BJ (cell line): Measurements from ENCODE around the gene PPP3CA. TPM values are rescaled to one million over a fixed set of nuclear protein-coding genes. Genes with fewer than 3 reads are reported as not detected.
"Not testable (repeated sequence)": the region's sequence is repeated elsewhere in the genome, so short reads cannot be mapped to it uniquely, and the experiment has no call there.

Experiments
- CTCF ChIA-PET: fragments of 350-600 bp; formaldehyde crosslinking; extraction: SDS; loops from one replicate; lab custom pipeline; 2021; ENCODE audit warnings: antibody characterized with exemption, inconsistent platforms; lab: Yijun Ruan, JAX
- POLR2A ChIA-PET: fragments of 300-600 bp; sonication (Branson Sonifier 250); formaldehyde crosslinking; extraction: SDS; loops from one replicate; lab custom pipeline; 2021; ENCODE audit warnings: antibody characterized with exemption; lab: Charles Lee
- DNase-seq: peaks from one replicate; pipeline ENCODE4 v3.0.0-alpha.2; 2011; ENCODE audit warnings: low read depth
- H3K27me3 ChIP-seq: 2 replicates; pipeline ENCODE4 v1.6.0; 2011; ENCODE audit warnings: low read length; ENCODE audit not compliant: control insufficient read depth, insufficient read depth
- H3K36me3 ChIP-seq: 2 replicates; pipeline ENCODE4 v1.5.1; 2011; ENCODE audit warnings: low read length; ENCODE audit not compliant: control insufficient read depth, insufficient read depth
- H3K4me3 ChIP-seq: 2 replicates; pipeline ENCODE4 v1.5.1; 2011; ENCODE audit warnings: low read depth, mild to moderate bottlenecking, control low read depth, low read length
- polyA plus RNA-seq: library from polyadenylated mRNA; depleted of rRNA; stranded (reverse); fragments of >200 nt; gene quantifications from 2 replicates; pipeline ENCODE4 v1.2.3, GENCODE V29; 2011
- TF ChIP-seq, protein P1 (sequence below): IDR thresholded peaks from 2 replicates; pipeline ENCODE4 v1.5.1; 2011; ENCODE audit warnings: low read depth, mild to moderate bottlenecking, control low read depth, inconsistent platforms, low read length, moderate library complexity; ENCODE audit not compliant: insufficient read depth

PPP3CA gene
- polyA plus RNA-seq, 1 experiment: 10.6 TPM

GRCh38 chr4:101240099-101240498 is 107.2 kb downstream of the PPP3CA start:
- TF ChIP-seq, protein P1, sequence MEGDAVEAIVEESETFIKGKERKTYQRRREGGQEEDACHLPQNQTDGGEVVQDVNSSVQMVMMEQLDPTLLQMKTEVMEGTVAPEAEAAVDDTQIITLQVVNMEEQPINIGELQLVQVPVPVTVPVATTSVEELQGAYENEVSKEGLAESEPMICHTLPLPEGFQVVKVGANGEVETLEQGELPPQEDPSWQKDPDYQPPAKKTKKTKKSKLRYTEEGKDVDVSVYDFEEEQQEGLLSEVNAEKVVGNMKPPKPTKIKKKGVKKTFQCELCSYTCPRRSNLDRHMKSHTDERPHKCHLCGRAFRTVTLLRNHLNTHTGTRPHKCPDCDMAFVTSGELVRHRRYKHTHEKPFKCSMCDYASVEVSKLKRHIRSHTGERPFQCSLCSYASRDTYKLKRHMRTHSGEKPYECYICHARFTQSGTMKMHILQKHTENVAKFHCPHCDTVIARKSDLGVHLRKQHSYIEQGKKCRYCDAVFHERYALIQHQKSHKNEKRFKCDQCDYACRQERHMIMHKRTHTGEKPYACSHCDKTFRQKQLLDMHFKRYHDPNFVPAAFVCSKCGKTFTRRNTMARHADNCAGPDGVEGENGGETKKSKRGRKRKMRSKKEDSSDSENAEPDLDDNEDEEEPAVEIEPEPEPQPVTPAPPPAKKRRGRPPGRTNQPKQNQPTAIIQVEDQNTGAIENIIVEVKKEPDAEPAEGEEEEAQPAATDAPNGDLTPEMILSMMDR: no peak
- no peak overlapping the region for H3K4me3 ChIP-seq
- DNase-seq: no peak
- CTCF ChIA-PET: no interaction called here
- H3K36me3 ChIP-seq: no peaks in the 10 kb centered on the region
- POLR2A ChIA-PET: no interaction called here
- no peaks in the 10 kb centered on the region for H3K27me3 ChIP-seq

- Histone ChIP-seq H3K27me3 (no peaks in the 10 kb centered on the region), H3K36me3 (no peaks in the 10 kb centered on the region), H3K4me3 (no peak overlapping the region)
- CTCF ChIA-PET: no interaction called here
- POLR2A ChIA-PET: no interaction called here
- TF ChIP-seq, protein P1: no peak
- no peak for DNase-seq
Observed at GRCh38 chr4:101239665-101240064, 107.7 kb downstream of the PPP3CA start.

DNA sequence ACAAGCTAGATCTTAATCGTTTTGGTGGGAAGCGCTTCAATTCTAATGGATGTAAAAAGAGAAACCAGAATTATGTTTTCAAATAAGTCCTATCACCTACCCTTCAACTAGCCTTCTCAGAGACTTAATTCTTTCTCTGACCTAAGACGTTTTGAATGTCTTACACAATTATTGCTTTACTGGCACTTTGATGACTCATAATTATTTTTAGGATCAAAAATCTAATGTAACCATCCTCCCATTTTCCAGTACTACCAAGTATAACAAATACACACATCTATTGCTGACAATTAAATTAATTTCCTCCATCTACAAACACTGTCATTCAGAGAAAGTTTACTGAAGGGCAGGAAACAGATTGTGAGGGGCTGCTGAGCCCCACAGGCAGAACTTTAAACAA is 108.6 kb downstream of the PPP3CA start:
- TF ChIP-seq, protein P1: no peak
- H3K27me3 ChIP-seq: no peaks in the 10 kb centered on the region
- DNase-seq: no peak
- H3K4me3 ChIP-seq: no peak overlapping the region
- ChIA-PET CTCF (no interaction called here), POLR2A (no interaction called here)
- H3K36me3 ChIP-seq: no peaks in the 10 kb centered on the region

GRCh38 chr4:101237773-101238172 is 109.6 kb downstream of the PPP3CA start:
- POLR2A ChIA-PET: no interaction called here

DNA sequence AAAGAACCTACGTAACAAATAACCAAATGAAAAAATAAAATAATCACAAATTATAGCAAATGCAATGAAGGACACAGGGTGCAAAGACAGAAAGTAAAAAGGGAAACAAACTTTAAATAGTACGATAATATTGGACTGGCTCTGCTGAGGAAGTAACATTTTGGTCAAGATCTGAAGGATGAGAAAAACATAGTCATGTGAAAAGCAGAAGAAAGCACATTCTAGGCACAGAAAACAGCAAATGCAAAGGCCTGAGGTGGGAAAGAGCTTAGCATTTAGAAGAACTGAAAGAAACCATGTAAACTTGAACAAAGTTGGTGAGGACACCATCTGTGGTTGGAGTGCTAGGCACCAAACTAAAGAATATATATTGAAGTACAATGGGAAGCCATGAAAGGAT is 111.2 kb downstream of the PPP3CA start:
- no peaks in the 10 kb centered on the region for H3K36me3 ChIP-seq
- POLR2A ChIA-PET: no interaction called here
- no peaks in the 10 kb centered on the region for H3K27me3 ChIP-seq
- CTCF ChIA-PET: no interaction called here
- no peak for DNase-seq
- TF ChIP-seq, protein P1: no peak
- H3K4me3 ChIP-seq: no peak overlapping the region

More at GRCh38 chr4:101237773-101238172, 109.6 kb downstream of the PPP3CA start:
- no peak for DNase-seq
- TF ChIP-seq, protein P1: no peak
- Histone ChIP-seq H3K4me3 (no peak overlapping the region), H3K27me3 (no peaks in the 10 kb centered on the region), H3K36me3 (no peaks in the 10 kb centered on the region)
- CTCF ChIA-PET: interaction anchor here (0.6 to 0.8 kb wide), 2 partner anchors 13 to 149 kb away, joined by 3 to 4 read pairs; no protein-coding TSS in a partner anchor

DNA sequence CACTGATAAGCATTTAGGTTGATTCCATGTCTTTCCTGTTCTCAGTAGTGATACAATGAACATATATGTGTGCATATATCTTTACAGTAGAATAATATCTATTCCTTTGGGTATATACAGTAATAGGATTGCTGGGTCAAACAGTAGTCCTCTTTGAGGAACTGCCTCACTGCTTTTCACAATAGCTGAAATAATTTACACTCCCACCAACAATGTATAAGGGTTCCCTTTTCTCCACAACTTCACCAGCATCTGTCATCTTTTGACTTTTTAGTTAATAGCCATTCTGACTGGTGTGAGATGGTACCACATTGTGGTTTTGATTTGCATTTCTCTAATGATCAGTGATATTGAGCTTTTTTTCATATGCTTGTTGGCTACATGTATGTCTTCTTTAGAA is 113.2 kb downstream of the PPP3CA start:
- H3K36me3 ChIP-seq, POLR2A ChIA-PET, DNase-seq, H3K4me3 ChIP-seq, H3K27me3 ChIP-seq: not testable (repeated sequence)
- CTCF ChIA-PET: interaction anchor here (0.7 to 1.0 kb wide), 2 partner anchors 9 to 503 kb away, joined by 3 read pairs; no protein-coding TSS in a partner anchor
